ENCODE measurements around the gene KRTAP3-3. TPM values are rescaled to one million over a fixed set of nuclear protein-coding genes. Genes with fewer than 3 reads are reported as not detected.

Gene KRTAP3-3
- total and polyA plus RNA-seq, 10 donors = not detected

GRCh38 chr17:40945414-40945813, 48.5 kb downstream of the KRTAP3-3 start:
- Histone ChIP-seq H3K36me3 (no peaks in the 10 kb centered on the region), H3K27me3 (replicated peaks in 1 of 7) (peaks cover 0 to 51% (median 13%) of the 10 kb centered on the region in 7 donors), H3K27ac (no peak overlapping the region), H3K4me1 (no peaks in the 10 kb centered on the region), H3K9me3 (no peaks in the 10 kb centered on the region), H3K4me3 (no peak overlapping the region)
- TF ChIP-seq POLR2A (IDR thresholded peaks at IDR 0.05) = no peak
- 87 to 97% (median 90%) methylated on average over 6 of the region's 6 CpGs for WGBS, 5 donors
- DNase-seq = no peak
- intact Hi-C loops (cut with DNase I; ENCODE audit: low total_unique reads) = no loop called here

- peaks cover 0 to 42% (median 9%) of the 10 kb centered on the region in 7 donors for H3K27me3 ChIP-seq (replicated peaks in 1 of 7)
- no peaks in the 10 kb centered on the region for H3K36me3 ChIP-seq
- WGBS, 5 donors = 35 to 64% (median 47%) methylated on average over 1 of the region's 1 CpG
- H3K27ac ChIP-seq = no peak overlapping the region
- TF ChIP-seq POLR2A (IDR thresholded peaks at IDR 0.05) (no peak), CTCF (IDR thresholded peaks at IDR 0.05 in 8 of 11, conservative IDR thresholded peaks at IDR 0.05 in 3 of 11) (no peak), POLR2AphosphoS5 (IDR thresholded peaks at IDR 0.05) (no peak)
- intact Hi-C loops (cut with DNase I; ENCODE audit: low total_unique reads) = no loop called here
- no peak for DNase-seq
- H3K9me3 ChIP-seq = no peaks in the 10 kb centered on the region
- no peaks in the 10 kb centered on the region for H3K4me1 ChIP-seq
- no peak overlapping the region for H3K4me3 ChIP-seq
Measured at GRCh38 chr17:40944531-40944930, 49.4 kb downstream of the KRTAP3-3 start.

Small RNA genes lying within 50 kb of the gene (small RNA-seq; reads per million reads assigned to genes)
- 0 reads per million in 4 donors for gene KRTAP3-4P

Other genes starting within 250 kb of the KRTAP3-3 start
Only the 30 nearest of the 36 such genes appear.
- not detected for gene KRT28, start 194.2 kb downstream of the KRTAP3-3 start, total RNA-seq
- not detected for gene KRT28, start 194.2 kb downstream of the KRTAP3-3 start, polyA plus RNA-seq
- 10 to 100 TPM in 4 of 7 donors, 1 to 10 TPM in 3; 4.3 to 39.0 (median 25.9) TPM for gene KRT10, start 171.6 kb downstream of the KRTAP3-3 start, total RNA-seq
- 10 to 100 TPM; 35.3 to 41.8 (median 41.3) TPM for gene KRT10, start 171.6 kb downstream of the KRTAP3-3 start, polyA plus RNA-seq
- not detected for gene KRT12, start 126.9 kb downstream of the KRTAP3-3 start, total RNA-seq
- not detected for gene KRT12, start 126.9 kb downstream of the KRTAP3-3 start, polyA plus RNA-seq
- not detected for gene KRT20, start 108.9 kb downstream of the KRTAP3-3 start, total RNA-seq
- under 1 TPM in 2 of 3 donors, not detected in 1; 0.07 to 0.45 TPM for gene KRT20, start 108.9 kb downstream of the KRTAP3-3 start, polyA plus RNA-seq
- 10 to 100 TPM in 1 of 7 donors, 1 to 10 TPM in 6; 1.5 to 21.7 (median 6.3) TPM for gene KRT23, start 56.5 kb downstream of the KRTAP3-3 start, total RNA-seq
- gene KRT23, start 56.5 kb downstream of the KRTAP3-3 start, polyA plus RNA-seq = 1 to 10 TPM in 1 of 3 donors, under 1 TPM in 2; 0.03 to 1.2 (median 0.70) TPM
- gene KRT39, start 27.2 kb downstream of the KRTAP3-3 start, total RNA-seq = not detected
- not detected for gene KRT39, start 27.2 kb downstream of the KRTAP3-3 start, polyA plus RNA-seq
- gene KRT40, start 9.8 kb downstream of the KRTAP3-3 start, total RNA-seq = not detected
- not detected for gene KRT40, start 9.8 kb downstream of the KRTAP3-3 start, polyA plus RNA-seq
- gene KRTAP3-2, start 5.7 kb upstream of the KRTAP3-3 start, total RNA-seq = not detected
- gene KRTAP3-2, start 5.7 kb upstream of the KRTAP3-3 start, polyA plus RNA-seq = not detected
- gene KRTAP3-1, start 15.0 kb upstream of the KRTAP3-3 start, total RNA-seq = not detected
- gene KRTAP3-1, start 15.0 kb upstream of the KRTAP3-3 start, polyA plus RNA-seq = not detected
- gene KRTAP1-5, start 33.0 kb upstream of the KRTAP3-3 start, total RNA-seq = not detected
- not detected for gene KRTAP1-5, start 33.0 kb upstream of the KRTAP3-3 start, polyA plus RNA-seq
- not detected for gene KRTAP1-4, start 36.0 kb upstream of the KRTAP3-3 start, total RNA-seq
- not detected for gene KRTAP1-4, start 36.0 kb upstream of the KRTAP3-3 start, polyA plus RNA-seq
- not detected for gene KRTAP1-3, start 40.7 kb upstream of the KRTAP3-3 start, total RNA-seq
- gene KRTAP1-3, start 40.7 kb upstream of the KRTAP3-3 start, polyA plus RNA-seq = not detected
- gene KRTAP1-1, start 47.3 kb upstream of the KRTAP3-3 start, total RNA-seq = not detected
- gene KRTAP1-1, start 47.3 kb upstream of the KRTAP3-3 start, polyA plus RNA-seq = not detected
- not detected for gene KRTAP2-1, start 53.2 kb upstream of the KRTAP3-3 start, total RNA-seq
- gene KRTAP2-1, start 53.2 kb upstream of the KRTAP3-3 start, polyA plus RNA-seq = not detected
- not detected for gene KRTAP2-2, start 61.1 kb upstream of the KRTAP3-3 start, total RNA-seq
- not detected for gene KRTAP2-2, start 61.1 kb upstream of the KRTAP3-3 start, polyA plus RNA-seq
- not detected for gene KRTAP2-3, start 66.0 kb upstream of the KRTAP3-3 start, total RNA-seq
- not detected for gene KRTAP2-3, start 66.0 kb upstream of the KRTAP3-3 start, polyA plus RNA-seq
- gene KRTAP2-4, start 71.7 kb upstream of the KRTAP3-3 start, total RNA-seq = not detected
- not detected for gene KRTAP2-4, start 71.7 kb upstream of the KRTAP3-3 start, polyA plus RNA-seq
- gene KRTAP4-7, start 90.0 kb upstream of the KRTAP3-3 start, total RNA-seq = not detected
- gene KRTAP4-7, start 90.0 kb upstream of the KRTAP3-3 start, polyA plus RNA-seq = not detected
- gene KRTAP4-8, start 104.0 kb upstream of the KRTAP3-3 start, total RNA-seq = not detected
- gene KRTAP4-8, start 104.0 kb upstream of the KRTAP3-3 start, polyA plus RNA-seq = not detected
- not detected for gene KRTAP4-16, start 108.0 kb upstream of the KRTAP3-3 start, total RNA-seq
- gene KRTAP4-16, start 108.0 kb upstream of the KRTAP3-3 start, polyA plus RNA-seq = not detected
- gene KRTAP4-9, start 111.2 kb upstream of the KRTAP3-3 start, total RNA-seq = not detected
- not detected for gene KRTAP4-9, start 111.2 kb upstream of the KRTAP3-3 start, polyA plus RNA-seq
- not detected for gene KRTAP4-11, start 124.2 kb upstream of the KRTAP3-3 start, total RNA-seq
- gene KRTAP4-11, start 124.2 kb upstream of the KRTAP3-3 start, polyA plus RNA-seq = not detected
- not detected for gene KRTAP4-12, start 130.0 kb upstream of the KRTAP3-3 start, total RNA-seq
- gene KRTAP4-12, start 130.0 kb upstream of the KRTAP3-3 start, polyA plus RNA-seq = not detected
- gene KRTAP4-6, start 146.4 kb upstream of the KRTAP3-3 start, total RNA-seq = not detected
- not detected for gene KRTAP4-6, start 146.4 kb upstream of the KRTAP3-3 start, polyA plus RNA-seq
- not detected for gene KRTAP4-5, start 155.7 kb upstream of the KRTAP3-3 start, total RNA-seq
- gene KRTAP4-5, start 155.7 kb upstream of the KRTAP3-3 start, polyA plus RNA-seq = not detected
- not detected for gene KRTAP4-4, start 166.6 kb upstream of the KRTAP3-3 start, total RNA-seq
- gene KRTAP4-4, start 166.6 kb upstream of the KRTAP3-3 start, polyA plus RNA-seq = not detected
- gene KRTAP4-3, start 174.1 kb upstream of the KRTAP3-3 start, total RNA-seq = not detected
- not detected for gene KRTAP4-3, start 174.1 kb upstream of the KRTAP3-3 start, polyA plus RNA-seq
- gene KRTAP4-2, start 184.1 kb upstream of the KRTAP3-3 start, total RNA-seq = not detected
- gene KRTAP4-2, start 184.1 kb upstream of the KRTAP3-3 start, polyA plus RNA-seq = not detected
- not detected for gene KRTAP4-1, start 190.7 kb upstream of the KRTAP3-3 start, total RNA-seq
- gene KRTAP4-1, start 190.7 kb upstream of the KRTAP3-3 start, polyA plus RNA-seq = not detected
- gene KRTAP9-1, start 195.7 kb upstream of the KRTAP3-3 start, total RNA-seq = not detected
- gene KRTAP9-1, start 195.7 kb upstream of the KRTAP3-3 start, polyA plus RNA-seq = not detected

All from spleen (tissue), 11 donors.